Kidney glomerular epithelial cell (primary cell): ENCODE data around the gene ERFL.
"Not testable (repeated sequence)": the region's sequence is repeated elsewhere in the genome, so short reads cannot be mapped to it uniquely, and the experiment has no call there.

Source experiments
- DNase-seq: peaks from one replicate; lab custom pipeline; 2025; lab: John Stamatoyannopoulos, UW

ERFL gene

GRCh38 chr19:41941410-41942202, 13.4 kb upstream of the ERFL start:
- no peak for DNase-seq

GRCh38 chr19:41940731-41941409, 12.6 kb upstream of the ERFL start:
- no peak for DNase-seq

GRCh38 chr19:41939861-41940730, 11.8 kb upstream of the ERFL start:
- DNase-seq: no peak

- DNase-seq: not testable (repeated sequence)
These were observed 11.0 kb upstream of the ERFL start for GRCh38 chr19:41939209-41939608.

DNA sequence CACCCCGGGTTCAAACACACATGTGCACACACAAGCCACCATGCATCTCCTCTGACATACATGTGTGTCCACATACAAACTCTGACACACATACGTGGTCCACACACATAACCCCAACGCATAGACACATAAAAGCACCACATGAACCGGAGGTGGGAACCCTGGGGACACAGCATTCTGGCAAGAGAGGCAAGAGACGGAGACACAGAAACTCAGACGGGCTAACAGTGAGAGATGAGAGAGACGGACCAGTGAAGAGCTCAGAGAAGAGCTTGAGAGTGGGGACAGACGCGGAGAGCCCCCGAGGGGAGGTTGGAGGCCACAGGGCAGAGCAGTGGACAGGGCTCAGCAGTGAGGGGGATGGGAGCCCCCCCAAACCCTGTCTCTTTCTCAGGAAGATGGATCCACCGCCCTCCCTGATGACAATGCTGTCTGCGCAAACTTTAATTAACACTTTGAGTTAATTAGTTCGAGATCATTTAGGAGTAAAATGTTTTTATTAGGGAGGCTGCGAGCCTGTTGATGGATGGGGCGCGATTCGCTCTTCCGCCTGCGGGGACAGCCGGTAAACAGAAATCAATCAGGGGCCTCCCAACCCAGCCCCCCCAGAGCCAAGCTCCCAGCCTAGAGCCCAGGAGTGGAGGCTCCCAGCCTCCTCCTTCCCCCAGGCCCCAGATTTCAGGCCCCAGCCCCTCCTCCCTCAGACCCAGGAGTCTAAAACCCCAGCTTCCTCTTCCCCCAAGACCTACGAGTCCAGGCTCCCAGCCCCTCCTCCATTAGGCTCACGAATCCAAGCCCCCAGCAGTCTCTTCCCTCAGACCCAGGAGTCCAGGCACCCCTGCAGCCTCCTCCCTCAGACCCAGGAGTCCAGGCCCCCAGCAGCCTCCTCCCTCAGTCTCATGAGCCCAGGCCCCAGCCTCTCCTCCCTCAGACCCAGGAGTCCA, 9.5 kb upstream of the ERFL start:
- no peak for DNase-seq

DNA sequence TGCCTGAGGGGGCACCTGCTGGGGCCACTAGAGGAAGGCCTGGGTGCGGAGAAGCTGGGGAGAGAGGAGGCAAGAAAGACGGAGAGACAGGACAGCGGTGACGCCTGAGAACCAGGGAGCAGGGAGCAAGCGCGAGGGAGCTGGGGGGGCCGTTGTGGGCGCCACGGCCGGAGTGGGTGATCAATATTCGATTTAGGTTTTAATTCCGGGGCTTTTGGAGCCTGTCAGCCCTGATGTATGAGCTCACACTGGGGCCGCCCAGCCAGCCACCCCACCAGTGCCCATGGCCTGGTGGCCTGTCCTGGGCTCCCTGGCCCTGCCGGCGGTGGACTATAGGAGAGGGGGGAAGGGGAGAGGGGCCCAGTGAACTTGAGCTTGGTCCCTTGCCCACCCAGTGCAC, 8.7 kb upstream of the ERFL start:
- no peak for DNase-seq

- DNase-seq: no peak
These were observed 8.2 kb upstream of the ERFL start for GRCh38 chr19:41936416-41936850.

DNA sequence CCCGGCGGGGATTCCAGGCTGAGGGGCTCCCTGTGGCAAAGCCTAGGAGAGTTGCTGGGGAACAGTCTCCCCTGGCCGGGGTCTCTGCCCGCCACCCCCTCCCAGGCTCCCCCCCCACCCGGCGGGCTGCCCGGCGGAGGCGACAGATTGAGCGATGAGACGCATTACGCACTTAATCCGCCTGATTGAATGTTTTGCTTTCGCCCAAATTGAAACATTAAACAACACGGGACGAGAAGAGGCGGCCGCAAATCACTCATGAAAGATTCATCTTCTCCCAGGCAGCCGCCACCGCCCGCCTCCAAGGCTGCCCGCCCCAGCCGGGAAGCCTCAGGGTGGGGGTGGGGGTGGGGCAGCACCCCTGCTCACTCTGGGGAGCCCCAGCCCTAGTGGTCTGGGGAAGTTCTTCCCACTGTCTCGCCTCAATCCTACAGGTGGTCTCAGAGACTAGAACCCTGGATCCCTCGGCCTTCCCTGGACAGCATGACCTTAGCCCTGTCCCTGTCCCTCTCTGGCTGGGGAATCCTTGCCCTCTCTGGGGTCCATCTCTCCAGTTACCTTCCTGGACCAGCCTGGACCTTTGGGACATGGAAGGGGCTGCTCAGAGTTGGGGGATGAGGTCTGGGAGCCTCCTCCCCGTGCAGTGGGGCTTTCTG, 7.6 kb upstream of the ERFL start:
- DNase-seq: no peak

- DNase-seq: peak; percentile 38
These were observed 6.7 kb upstream of the ERFL start for GRCh38 chr19:41934849-41935374.

DNA sequence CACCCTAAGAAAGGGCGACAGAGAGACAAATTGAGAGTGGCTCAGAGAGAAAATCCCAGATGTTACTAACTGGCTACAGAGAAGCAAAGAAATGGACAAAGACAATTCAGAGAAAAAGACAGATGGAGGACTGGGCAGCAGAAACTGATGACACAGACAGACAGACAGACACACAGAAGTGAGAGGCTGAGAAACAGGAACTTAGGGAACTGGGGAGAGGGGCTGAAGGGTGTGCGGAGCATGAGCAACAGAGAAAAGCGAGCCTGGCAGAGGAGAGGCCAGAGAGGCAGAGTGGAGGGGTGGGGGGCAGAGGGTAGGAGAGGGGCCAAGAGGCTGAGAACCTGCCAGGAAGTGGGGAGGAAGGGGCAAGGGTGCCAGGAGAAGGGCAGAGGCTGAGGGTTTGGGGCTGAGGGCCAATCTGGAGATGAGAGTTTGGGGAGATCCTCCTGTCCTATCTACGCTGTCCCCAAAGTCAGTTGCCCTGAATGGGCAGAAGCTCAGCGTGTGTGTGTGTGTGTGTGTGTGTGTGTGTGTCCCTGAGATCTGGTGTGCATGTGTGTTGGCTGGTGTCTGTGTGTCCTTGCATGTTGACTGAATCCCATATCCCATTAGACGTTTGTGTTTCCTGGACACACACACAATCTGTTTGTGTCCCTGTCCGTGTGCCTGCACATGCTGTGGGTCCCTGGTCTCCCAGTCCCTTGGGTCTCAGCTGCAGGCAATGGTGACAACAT, 5.6 kb upstream of the ERFL start:
- DNase-seq: no peak

DNA sequence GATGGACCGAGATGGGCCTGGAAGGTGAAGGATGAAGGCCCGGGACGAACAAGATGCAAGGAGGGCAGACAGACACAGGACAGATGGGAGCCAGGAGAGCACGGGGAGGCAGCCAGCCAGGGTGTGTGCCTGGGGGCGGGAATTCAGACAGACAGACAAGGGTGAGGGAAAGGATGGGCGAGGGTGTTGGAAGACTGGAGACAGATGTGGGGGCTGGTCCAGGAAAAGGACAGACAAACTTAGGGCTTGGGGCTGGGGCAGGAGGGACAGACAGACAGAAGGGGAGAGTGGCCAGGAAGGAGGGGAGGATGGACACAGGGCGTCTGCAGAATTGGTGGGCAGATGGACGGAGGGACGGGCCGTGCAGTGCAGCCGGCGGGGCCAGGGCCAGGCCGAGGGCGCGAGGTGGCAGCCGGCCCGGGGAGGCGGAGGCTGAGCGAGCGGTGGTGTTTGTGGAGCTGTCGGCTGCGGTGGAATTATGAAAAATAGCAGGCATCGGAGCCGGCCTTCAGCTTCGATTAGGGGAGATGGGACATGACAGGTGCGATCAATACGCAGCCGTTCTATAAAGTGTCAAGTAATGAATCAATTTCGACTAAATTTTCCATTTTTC, 4.6 kb upstream of the ERFL start:
- no peak for DNase-seq

- no peak for DNase-seq
These were observed 4.0 kb upstream of the ERFL start for GRCh38 chr19:41932259-41932719.

DNA sequence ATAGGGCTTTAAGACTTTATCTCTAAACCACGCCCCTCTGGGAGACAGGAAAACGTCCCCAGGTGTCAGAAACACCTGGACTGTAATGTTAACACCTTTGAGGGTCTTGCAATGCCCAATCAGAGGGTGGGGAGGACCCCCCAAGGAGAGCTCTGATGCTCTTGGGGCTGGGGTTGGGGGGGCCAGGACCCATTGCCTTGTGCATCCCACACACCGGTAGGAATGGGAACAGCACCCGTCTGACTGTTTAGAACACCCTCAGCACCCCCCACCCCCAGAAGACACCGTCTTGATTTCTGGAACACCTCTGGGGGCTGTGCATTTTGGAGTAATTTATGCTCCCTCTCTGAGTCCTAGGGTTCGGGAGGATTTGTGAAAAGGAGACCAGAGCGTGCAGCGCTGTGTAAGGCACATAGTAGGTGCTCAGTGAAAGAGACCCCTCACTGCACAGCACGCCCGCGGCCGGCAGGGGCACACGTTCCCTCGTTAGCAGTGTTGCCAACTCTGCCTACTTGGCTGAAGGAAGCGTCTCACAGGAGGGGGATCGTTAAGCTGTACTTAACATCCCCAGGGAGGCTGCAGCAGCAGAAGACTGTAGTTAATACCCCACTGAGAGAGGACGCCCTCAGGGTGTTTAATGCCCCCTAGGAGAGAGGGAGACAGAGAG, 2.8 kb upstream of the ERFL start:
- no peak for DNase-seq

- DNase-seq: no peak
These were observed 2.1 kb upstream of the ERFL start for GRCh38 chr19:41930322-41930722.

DNA sequence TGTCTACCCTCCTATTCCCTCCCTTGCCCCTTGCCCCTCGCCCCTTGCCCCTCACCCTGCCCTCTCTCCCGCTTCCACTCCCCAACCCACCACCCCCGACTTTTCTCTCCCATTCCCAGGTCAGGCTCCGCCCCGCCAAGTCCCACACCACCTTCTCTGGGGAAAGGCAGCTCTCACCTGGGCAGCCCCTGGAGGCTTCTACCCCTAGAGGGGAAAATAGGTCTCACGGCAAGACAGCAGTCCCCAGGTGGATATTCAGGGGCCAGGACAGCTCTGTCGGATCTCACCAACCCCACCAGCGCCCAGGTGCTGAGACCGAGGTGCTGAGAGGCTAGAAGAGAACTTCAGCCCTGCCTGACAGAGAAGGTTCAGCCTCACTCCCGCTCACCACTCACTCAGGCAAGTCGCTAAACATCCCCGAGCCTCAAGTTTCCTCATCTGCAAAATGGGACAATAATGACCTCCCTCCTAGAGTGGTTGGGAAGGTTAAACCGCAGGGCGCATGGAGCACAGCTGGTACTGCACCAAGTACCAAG, 1.4 kb upstream of the ERFL start:
- no peak for DNase-seq

DNA sequence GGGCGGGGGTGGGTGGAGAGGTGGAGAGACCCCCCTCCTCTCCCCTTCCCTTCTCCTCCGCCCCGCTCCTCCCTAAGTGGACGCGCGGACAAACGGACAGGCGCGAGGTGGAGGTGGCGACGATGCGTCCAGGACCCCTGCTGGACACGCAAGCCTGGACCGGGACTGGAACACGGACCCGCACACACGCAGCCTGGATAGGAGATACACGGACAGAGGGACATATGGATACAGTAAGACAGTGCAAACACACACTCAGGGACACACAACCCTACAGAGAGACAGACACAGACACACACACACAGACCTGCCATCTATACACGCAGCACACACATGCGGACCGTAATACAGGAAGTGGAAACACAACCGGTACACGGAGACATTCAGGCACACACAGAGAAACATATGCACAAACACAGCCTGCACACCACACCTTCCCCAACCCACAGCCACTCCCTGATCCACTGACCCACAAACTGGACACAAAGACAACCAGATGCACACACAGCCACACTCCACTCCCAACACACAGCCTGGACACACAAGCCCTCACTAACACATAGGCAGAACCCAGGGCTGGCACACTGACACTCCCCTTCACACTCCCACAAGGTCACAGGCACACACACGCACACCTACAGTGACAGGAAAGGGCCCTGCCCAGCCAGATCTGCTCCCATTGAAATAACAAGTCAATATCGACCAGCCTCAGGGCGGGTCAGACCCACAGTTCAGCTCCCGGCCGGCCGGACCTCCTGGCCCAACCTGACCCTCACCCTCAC, 696 bp upstream of the ERFL start:
- no peak for DNase-seq

GRCh38 chr19:41927497-41928192, 604 bp downstream of the ERFL start:
- DNase-seq: no peak
